Measurements from ENCODE around the gene GRIN3B.
A peak's percentile ranks its signal among the peaks of the same experiment; 100 is the strongest.
"Not testable (repeated sequence)": the region's sequence is repeated elsewhere in the genome, so short reads cannot be mapped to it uniquely, and the experiment has no call there.

The GRIN3B gene

GRCh38 chr19:1000095-1000494 lies at the start of gene GRIN3B:
Gene GRIN3B, plus strand, starts transcription at chr19:1000419. Its CDS starts 19 bp downstream, at chr19:1000438.
- DNase-seq = peak; percentile 75

- DNase-seq = no peak
Measured at GRCh38 chr19:952049-952679, 48.1 kb upstream of the GRIN3B start.

GRCh38 chr19:952680-953444 lies 47.4 kb upstream of the GRIN3B start:
- peak; percentile 22 for DNase-seq

- DNase-seq = no peak
Measured at GRCh38 chr19:953445-954271, 46.6 kb upstream of the GRIN3B start.

GRCh38 chr19:954272-954671 lies 45.9 kb upstream of the GRIN3B start:
- no peak for DNase-seq

GRCh38 chr19:954672-955494 lies 45.3 kb upstream of the GRIN3B start:
- DNase-seq = no peak

- DNase-seq = no peak
Measured at GRCh38 chr19:955803-956765, 44.1 kb upstream of the GRIN3B start.

GRCh38 chr19:956766-957440 lies 43.3 kb upstream of the GRIN3B start:
- no peak for DNase-seq

GRCh38 chr19:957578-957977 lies 42.6 kb upstream of the GRIN3B start:
- DNase-seq = not testable (repeated sequence)

- peak; percentile 25 for DNase-seq
Measured at GRCh38 chr19:958967-959855, 41.0 kb upstream of the GRIN3B start.

GRCh38 chr19:960020-960419 lies 40.2 kb upstream of the GRIN3B start:
- DNase-seq = no peak

- no peak for DNase-seq
Measured at GRCh38 chr19:960601-960938, 39.6 kb upstream of the GRIN3B start.

- DNase-seq = no peak
Measured at GRCh38 chr19:961866-962620, 38.2 kb upstream of the GRIN3B start.

- DNase-seq = no peak
Measured at GRCh38 chr19:962683-963400, 37.4 kb upstream of the GRIN3B start.

- DNase-seq = no peak
Measured at GRCh38 chr19:963486-963951, 36.7 kb upstream of the GRIN3B start.

- no peak for DNase-seq
Measured at GRCh38 chr19:964116-964520, 36.1 kb upstream of the GRIN3B start.

GRCh38 chr19:964761-965694 lies 35.2 kb upstream of the GRIN3B start:
- DNase-seq = peak; percentile 63

All from DMS53 (cell line).